ENCODE data around the gene ERFE. TPM values are rescaled to one million over a fixed set of nuclear protein-coding genes. Genes with fewer than 3 reads are reported as not detected.

ERFE gene
- total and polyA plus RNA-seq, 2 donors (not counting 3 experiments of a cell fraction or from before 2014, with no cell fraction given) = 0.65 to 1.2 TPM

DNA sequence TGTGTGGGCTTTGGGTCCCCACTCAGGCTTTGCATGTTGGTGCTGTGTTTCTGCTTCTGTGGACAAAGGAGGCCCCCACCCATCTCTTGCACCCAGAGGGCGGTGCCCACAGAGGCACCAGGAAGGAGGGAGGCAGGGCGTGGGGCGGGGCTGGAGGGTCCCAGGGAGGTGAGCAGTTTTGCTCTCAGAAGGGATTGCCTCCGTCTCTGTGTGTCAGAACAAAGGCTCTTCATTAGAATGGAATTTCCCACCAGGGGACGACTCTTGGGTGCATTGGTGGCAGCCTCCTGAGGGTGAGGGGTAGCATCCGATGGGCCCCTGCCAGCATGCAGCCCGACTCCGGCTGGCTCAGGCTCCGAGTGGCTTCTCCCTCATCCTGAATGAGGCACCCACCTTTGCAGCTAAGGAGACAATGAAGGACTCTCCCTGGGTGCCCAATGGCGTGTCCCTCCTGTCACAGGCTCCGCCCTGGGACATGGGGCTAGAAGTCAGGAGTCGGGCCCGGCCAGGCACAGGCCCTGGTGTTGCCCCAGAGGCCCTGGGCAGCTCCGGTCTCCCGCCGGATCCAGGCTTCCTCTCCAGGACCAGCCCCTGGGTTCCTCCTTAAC is 7.0 kb upstream of the ERFE start:
- H3K27me3 ChIP-seq (ENCODE audit: control insufficient read depth in 2 of 2, insufficient read depth in 2 of 2, low read length in 2 of 2) = no peaks in the 10 kb centered on the region
- no peak for FAIRE-seq
- no peaks in the 10 kb centered on the region for H3K36me3 ChIP-seq (ENCODE audit: control insufficient read depth in 2 of 2, extremely low read depth in 1 of 2, insufficient read depth in 2 of 2, low read length in 2 of 2)
- no peaks in the 10 kb centered on the region for H3K9me3 ChIP-seq (replicated peaks; ENCODE audit: control insufficient read depth, insufficient read depth, low read length)
- H3K27ac ChIP-seq (ENCODE audit: insufficient read depth, low read depth, low read length) = no peak overlapping the region
- no peaks in the 10 kb centered on the region for H4K20me1 ChIP-seq (replicated peaks; ENCODE audit: control insufficient read depth, extremely low read depth, insufficient read depth, low read length)
- DNase-seq (ENCODE audit: low read depth, low spot score) = no peak
- no peaks in the 10 kb centered on the region for H3K79me2 ChIP-seq (ENCODE audit: control insufficient read depth, insufficient read depth, low read length)
- no peak overlapping the region for H3K4me2 ChIP-seq (ENCODE audit: insufficient read depth, low read length)
- ChIA-PET CTCF (interaction anchor here (1.3 kb wide), 1 partner anchor 294 kb away, joined by 3 read pairs; no protein-coding TSS in a partner anchor), POLR2A (no interaction called here)
- no peak overlapping the region for H3K9ac ChIP-seq (replicated peaks; ENCODE audit: extremely low read depth, insufficient read depth, low read length)
- H3K9me1 ChIP-seq (replicated peaks; ENCODE audit: control insufficient read depth, extremely low read depth, insufficient read depth, low read length) = no peaks in the 10 kb centered on the region
- BruUV-seq (replicated peaks) = no TSS peak
- intact Hi-C loops (cut with micrococcal nuclease) = no loop called here
- H3K4me3 ChIP-seq (replicated peaks in 1 of 3; ENCODE audit: insufficient read depth in 1 of 3, low read depth in 1 of 3, low read length in 3 of 3) = no peak overlapping the region
- dilution Hi-C loops (cut with MboI; ENCODE audit: extremely low pct_ligation_motif_present, low sequenced_read_pairs) = no loop called here
- no peak for TF ChIP-seq MYC (IDR thresholded peaks at IDR 0.05; ENCODE audit: low read depth, low read length)
- TF ChIP-seq FOS (IDR thresholded peaks at IDR 0.05; ENCODE audit: borderline replicate concordance, insufficient read depth, low read length) = no peak
- TF ChIP-seq CTCF (IDR thresholded peaks at IDR 0.05; ENCODE audit: extremely low read depth in 1 of 2, insufficient read depth in 1 of 2, low read depth in 1 of 2, low read length in 2 of 2) = no peak
- TF ChIP-seq MAX (IDR thresholded peaks at IDR 0.05; ENCODE audit: insufficient read depth, insufficient read length) = no peak
- no peak for TF ChIP-seq POLR2A (IDR thresholded peaks at IDR 0.05; ENCODE audit: low read depth, low read length)
- no peak for TF ChIP-seq GATA2 (IDR thresholded peaks at IDR 0.05; ENCODE audit: insufficient read depth, insufficient read length, low read depth, low read length)
- no peaks in the 10 kb centered on the region for H3K4me1 ChIP-seq (ENCODE audit: control insufficient read depth, extremely low read depth, insufficient read depth, low read length)
- no peak overlapping the region for H2AFZ ChIP-seq (ENCODE audit: low read depth, low read length)

Data from endothelial cell of umbilical vein (primary cell).